Stimulated activated CD4-positive, alpha-beta T cell treated with anti-CD3 and anti-CD28 coated beads, Interleukin-2, amount 100 ng/mL, for 24 hours (primary cell): ENCODE data around the gene TP73.

ENCODE experiments used
- DNase-seq, 2 donors: peaks; one replicate each; pipeline ENCODE4 v3.0.0-alpha.2; 2020

Gene TP73

DNA sequence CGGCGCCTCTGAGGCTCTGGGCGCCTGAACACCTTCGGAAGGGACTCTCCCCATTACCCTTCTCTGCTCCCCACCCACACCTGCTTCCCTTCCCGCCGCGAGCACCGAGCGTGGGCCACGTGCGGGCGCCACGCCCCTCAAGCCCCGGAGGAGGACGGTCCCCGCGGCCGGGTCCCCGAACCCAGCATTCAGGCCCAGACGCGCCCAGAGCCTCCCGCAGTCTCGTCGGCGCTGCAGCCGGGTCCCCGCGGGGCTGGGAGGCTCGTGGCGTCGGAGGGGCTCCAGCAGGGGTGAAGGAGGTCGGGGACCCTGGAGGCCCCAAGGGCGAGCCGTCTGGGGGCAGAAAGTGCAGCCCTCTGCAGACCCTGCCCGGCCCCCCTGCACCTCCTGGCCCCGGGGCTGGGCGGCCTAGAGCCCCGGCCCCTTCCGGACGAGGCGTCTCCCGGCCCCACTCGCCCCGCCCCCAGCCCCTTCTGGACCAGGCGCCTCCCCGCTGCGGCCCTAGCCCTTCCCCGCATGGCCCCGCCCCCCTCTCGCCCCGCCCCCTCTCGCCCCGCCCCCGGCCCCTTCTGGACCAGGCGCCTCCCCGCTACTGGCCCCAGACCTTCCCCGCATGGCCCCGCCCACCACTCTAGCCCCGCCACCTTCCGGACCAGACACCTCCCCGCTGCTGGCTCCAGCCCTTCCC lies 119.9 kb downstream of the TP73 start:
- peak; percentile 86 to 93 for DNase-seq

- DNase-seq = no peak
These were observed 120.6 kb downstream of the TP73 start, which contains the start of gene SMIM1 for GRCh38 chr1:3772715-3773571. SMIM1 (plus strand) TSS chr1:3772749; CDS start chr1:3775374, 2,625 bp downstream.

GRCh38 chr1:3773572-3774275 lies 121.4 kb downstream of the TP73 start:
- no peak for DNase-seq

DNA sequence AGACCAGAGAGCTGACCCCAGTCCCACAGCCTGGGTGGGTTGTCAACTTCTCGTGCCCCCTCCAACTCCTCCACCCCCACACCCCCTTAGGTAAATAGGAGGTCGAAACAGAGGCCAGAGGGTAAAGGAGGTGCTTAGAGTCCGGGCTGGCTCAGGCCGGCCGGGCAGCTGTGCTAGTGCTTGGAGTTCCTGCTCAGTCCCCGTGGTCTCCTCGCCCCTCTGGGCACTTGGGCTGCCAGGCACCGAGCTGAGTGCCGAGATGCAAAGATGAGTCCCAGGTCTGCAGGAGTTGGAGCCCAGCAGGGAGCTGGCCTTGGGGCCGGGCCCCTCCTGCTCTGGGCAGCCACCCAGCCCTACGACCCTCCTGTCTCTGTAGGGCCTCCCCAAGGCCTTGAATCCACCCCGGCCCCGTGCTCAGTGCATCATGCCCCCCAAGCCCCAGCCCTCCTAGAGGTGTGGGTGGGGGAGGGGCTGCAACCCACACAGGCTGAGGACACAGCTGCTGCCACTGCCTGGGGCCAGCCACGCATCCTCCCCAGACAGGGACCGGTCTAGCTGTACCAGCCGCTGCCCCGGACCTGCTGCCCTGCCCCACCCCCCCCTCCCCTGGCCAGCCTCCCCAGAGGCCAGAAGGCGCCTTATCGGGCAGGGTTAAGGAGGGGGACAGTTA lies 122.1 kb downstream of the TP73 start:
- no peak for DNase-seq

DNA sequence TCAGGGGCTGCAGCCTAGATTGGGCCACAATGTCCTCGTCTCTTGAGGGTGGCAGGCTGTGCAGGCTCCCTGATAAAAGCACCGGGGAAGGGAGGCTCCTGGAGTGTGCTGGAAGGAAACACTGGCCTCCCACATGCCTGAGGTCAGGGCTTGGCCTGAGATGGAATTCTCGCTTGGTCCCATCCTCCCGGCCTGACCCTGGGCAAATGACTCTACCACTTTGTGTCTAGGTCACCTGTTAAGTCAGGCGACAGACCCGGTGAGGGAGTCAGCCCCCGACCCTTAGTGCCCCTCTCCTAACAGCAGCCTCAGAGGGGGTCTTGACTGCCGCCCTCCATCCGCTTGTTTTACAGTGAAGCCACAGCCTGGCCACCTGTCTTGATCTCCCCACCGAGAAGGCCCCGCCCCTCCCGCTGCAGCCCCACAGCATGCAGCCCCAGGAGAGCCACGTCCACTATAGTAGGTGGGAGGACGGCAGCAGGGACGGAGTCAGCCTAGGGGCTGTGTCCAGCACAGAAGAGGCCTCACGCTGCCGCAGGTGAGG lies 122.7 kb downstream of the TP73 start:
- no peak for DNase-seq

DNA sequence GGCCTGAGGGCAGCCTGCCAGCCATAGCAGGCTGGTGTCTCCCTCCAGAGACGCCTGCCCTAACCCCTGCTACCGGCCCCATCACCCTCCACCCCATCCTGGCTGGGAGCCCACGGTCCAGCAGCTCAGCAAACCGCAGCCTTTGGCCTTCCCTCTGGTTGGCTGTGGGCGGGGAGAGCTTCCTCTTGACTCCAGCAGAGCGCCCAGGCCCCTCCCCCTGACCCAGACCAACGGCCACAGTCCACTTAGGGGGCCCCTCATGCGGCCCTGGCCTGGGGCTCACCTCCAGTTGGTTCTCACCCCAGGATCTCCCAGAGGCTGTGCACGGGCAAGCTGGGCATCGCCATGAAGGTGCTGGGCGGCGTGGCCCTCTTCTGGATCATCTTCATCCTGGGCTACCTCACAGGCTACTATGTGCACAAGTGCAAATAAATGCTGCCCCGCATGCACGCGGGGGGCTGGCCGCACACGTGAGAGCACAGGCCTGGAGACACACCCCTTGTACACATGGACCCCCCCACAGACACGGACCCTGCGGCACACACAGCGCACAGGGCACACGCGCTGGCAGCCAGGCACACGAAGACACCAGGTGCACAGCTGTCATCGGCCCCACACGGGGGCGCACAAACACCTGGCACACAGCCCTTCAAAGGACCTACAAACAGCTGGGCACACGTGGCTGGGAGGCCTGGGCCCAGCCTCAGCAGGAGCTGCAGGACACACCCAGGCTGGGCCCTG lies 123.3 kb downstream of the TP73 start:
- DNase-seq = peak; percentile 53 to 62

GRCh38 chr1:3776231-3776961 lies 124.1 kb downstream of the TP73 start:
- no peak for DNase-seq

- no peak for DNase-seq
These were observed 124.8 kb downstream of the TP73 start for GRCh38 chr1:3777078-3777547.

- DNase-seq = no peak
These were observed 125.6 kb downstream of the TP73 start for GRCh38 chr1:3777647-3778589.

- DNase-seq = no peak
These were observed 126.4 kb downstream of the TP73 start for GRCh38 chr1:3778590-3779264.

- DNase-seq = no peak
These were observed 127.1 kb downstream of the TP73 start for GRCh38 chr1:3779265-3779911.

GRCh38 chr1:3779912-3780416 lies 127.6 kb downstream of the TP73 start:
- DNase-seq = no peak

DNA sequence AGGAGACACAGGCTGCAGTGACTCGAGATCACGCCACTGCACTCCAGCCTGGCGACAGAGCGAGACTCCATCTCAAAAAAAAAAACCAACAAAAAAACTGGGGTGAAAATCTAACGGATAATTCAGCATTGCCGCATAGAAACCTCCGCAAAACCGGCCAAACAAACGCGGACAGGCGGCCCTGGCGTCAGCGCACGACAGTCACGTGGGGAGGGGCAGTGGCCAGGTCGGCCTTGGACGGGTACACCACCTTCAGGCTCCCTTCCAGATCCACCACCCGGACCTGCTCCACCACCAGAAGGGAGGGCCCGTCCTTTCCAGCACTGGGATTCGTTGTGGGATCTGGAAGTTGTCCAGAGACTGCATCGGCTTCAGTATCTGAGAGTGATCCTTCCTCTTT lies 128.6 kb downstream of the TP73 start:
- no peak for DNase-seq

- no peak for DNase-seq
These were observed 131.5 kb downstream of the TP73 start for GRCh38 chr1:3783651-3784474.

DNA sequence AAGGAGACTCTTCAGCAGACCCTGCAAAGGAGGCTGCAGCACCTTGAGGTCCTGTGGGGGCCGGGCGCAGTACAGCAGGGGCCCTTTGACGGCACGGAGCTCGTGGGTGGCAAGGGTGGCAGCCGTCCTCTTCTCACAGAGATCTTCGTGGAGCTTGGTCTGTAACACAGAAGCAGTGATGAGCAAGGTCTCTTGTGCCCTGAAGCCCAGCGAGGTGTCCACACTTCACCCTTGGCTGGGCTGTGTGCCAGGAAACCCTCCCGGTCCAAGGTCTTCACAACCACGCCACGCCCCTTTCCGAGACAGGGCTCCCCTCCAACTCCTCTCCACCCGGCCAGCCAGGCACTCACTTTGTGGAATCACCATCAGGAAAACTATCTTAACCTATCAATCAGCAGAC lies 132.7 kb downstream of the TP73 start:
- DNase-seq = no peak

DNA sequence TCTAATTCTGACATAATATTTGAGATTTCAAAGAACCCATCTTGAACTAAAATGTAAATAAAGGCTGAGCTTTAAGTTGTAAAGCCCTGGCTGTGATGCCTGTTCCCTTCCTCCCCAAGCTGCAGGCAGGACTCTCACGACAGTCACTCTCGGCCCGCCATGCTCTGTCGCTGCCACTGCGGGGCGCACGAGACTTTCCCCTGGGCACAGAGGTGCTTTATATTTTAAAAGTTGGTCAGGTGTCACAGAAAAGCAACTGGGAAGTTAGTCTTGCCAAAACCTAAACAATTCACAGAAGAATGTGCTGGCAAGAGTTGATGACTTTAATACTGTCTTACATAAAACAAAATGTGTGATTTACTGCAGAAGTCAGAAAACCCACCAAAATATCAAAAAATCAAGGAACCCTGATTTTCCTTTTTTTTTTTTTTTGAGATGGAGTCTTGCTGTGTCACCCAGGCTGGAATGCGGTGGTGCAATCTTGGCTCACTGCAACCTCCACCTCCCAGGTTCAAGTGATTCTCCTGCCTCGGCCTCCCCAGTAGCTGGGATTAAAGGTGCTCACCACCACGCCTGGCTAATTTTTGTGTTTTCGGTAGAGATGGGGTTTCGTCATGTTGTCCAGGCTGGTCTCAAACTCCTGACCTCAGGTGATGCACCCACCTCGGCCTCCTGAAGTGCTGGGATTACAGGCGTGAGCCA lies 133.3 kb downstream of the TP73 start:
- peak in 1 of 2 donors; percentile 29 for DNase-seq
